ENCODE data around the gene SERTAD2.
A peak's percentile ranks its signal among the peaks of the same experiment; 100 is the strongest.

SERTAD2 gene

GRCh38 chr2:64677530-64677929, 23.8 kb upstream of the SERTAD2 start:
- no peak overlapping the region for H3K4me3 ChIP-seq (ENCODE audit: low read depth, low read length)

GRCh38 chr2:64675860-64676259, 22.1 kb upstream of the SERTAD2 start:
- no peak overlapping the region for H3K4me3 ChIP-seq (ENCODE audit: low read depth, low read length)

- no peak overlapping the region for H3K4me3 ChIP-seq (ENCODE audit: low read depth, low read length)
Measured at GRCh38 chr2:64672708-64673107, 19.0 kb upstream of the SERTAD2 start.

- H3K4me3 ChIP-seq (ENCODE audit: low read depth, low read length): no peak overlapping the region
Measured at GRCh38 chr2:64670047-64670446, 16.3 kb upstream of the SERTAD2 start.

- no peak overlapping the region for H3K4me3 ChIP-seq (ENCODE audit: low read depth, low read length)
Measured at GRCh38 chr2:64669288-64669687, 15.6 kb upstream of the SERTAD2 start.

- H3K4me3 ChIP-seq (ENCODE audit: low read depth, low read length): no peak overlapping the region
Measured at GRCh38 chr2:64668542-64668941, 14.8 kb upstream of the SERTAD2 start.

- no peak overlapping the region for H3K4me3 ChIP-seq (ENCODE audit: low read depth, low read length)
Measured at GRCh38 chr2:64667535-64667934, 13.8 kb upstream of the SERTAD2 start.

GRCh38 chr2:64666810-64667438, 13.2 kb upstream of the SERTAD2 start:
- H3K4me3 ChIP-seq (ENCODE audit: low read depth, low read length): no peak overlapping the region

- H3K4me3 ChIP-seq (ENCODE audit: low read depth, low read length): no peak overlapping the region
Measured at GRCh38 chr2:64665709-64666108, 12.0 kb upstream of the SERTAD2 start.

GRCh38 chr2:64663402-64663801, 9.7 kb upstream of the SERTAD2 start:
- no peak overlapping the region for H3K4me3 ChIP-seq (ENCODE audit: low read depth, low read length)

GRCh38 chr2:64661741-64662169, 8.0 kb upstream of the SERTAD2 start:
- H3K4me3 ChIP-seq (ENCODE audit: low read depth, low read length): no peak overlapping the region

- H3K4me3 ChIP-seq (ENCODE audit: low read depth, low read length): no peak overlapping the region
Measured at GRCh38 chr2:64659252-64659651, 5.5 kb upstream of the SERTAD2 start.

GRCh38 chr2:64658269-64658668, 4.6 kb upstream of the SERTAD2 start:
- no peak overlapping the region for H3K4me3 ChIP-seq (ENCODE audit: low read depth, low read length)

- no peak overlapping the region for H3K4me3 ChIP-seq (ENCODE audit: low read depth, low read length)
Measured at GRCh38 chr2:64657411-64657810, 3.7 kb upstream of the SERTAD2 start.

- H3K4me3 ChIP-seq (ENCODE audit: low read depth, low read length): no peak overlapping the region
Measured at GRCh38 chr2:64656379-64656778, 2.7 kb upstream of the SERTAD2 start.

GRCh38 chr2:64655873-64656272, 2.2 kb upstream of the SERTAD2 start:
- no peak overlapping the region for H3K4me3 ChIP-seq (ENCODE audit: low read depth, low read length)

GRCh38 chr2:64655018-64655664, 1.4 kb upstream of the SERTAD2 start:
- H3K4me3 ChIP-seq (ENCODE audit: low read depth, low read length): no peak overlapping the region

- peak overlapping the region; percentile 76 for H3K4me3 ChIP-seq (ENCODE audit: low read depth, low read length)
Measured at GRCh38 chr2:64654063-64654811, 524 bp upstream of the SERTAD2 start.

- H3K4me3 ChIP-seq (ENCODE audit: low read depth, low read length): peak overlapping the region; percentile 74
Measured at GRCh38 chr2:64652231-64653108, 1.2 kb downstream of the SERTAD2 start.

GRCh38 chr2:64651590-64651989, 2.1 kb downstream of the SERTAD2 start:
- H3K4me3 ChIP-seq (ENCODE audit: low read depth, low read length): no peak overlapping the region

GRCh38 chr2:64650722-64651338, 2.9 kb downstream of the SERTAD2 start:
- no peak overlapping the region for H3K4me3 ChIP-seq (ENCODE audit: low read depth, low read length)
